ENCODE data around the gene LRRC10B. TPM values are rescaled to one million over a fixed set of nuclear protein-coding genes. Genes with fewer than 3 reads are reported as not detected.

The LRRC10B gene
- total RNA-seq, 4 donors from 2014 or later, result 0.59 to 39.7 (median 3.1) TPM

DNA sequence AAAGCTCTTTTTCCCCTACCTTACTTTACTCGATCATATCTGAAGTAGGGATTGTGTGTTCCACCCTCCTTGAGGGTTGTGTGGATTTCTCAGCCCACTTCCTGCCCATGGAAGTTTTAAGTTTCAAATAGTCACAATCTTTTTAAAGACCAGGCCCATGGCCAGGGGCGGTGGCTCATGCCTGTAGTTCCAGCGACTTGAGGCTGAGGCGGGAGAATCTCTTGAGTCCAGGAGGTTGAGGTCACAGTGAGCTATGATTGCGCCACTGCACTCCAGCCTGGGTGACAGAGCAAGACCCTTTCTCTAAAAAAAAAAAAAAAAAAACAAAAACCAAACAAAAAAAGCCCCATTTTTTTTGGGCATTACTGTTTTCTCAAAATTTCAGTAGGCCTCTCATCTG lies 36.3 kb upstream of the LRRC10B start:
- Histone ChIP-seq H3K27ac (peak overlapping the region; percentile 69 to 71), H3K27me3 (no peaks in the 10 kb centered on the region), H3K9me3 (no peaks in the 10 kb centered on the region), H3K36me3 (no peaks in the 10 kb centered on the region), H3K4me3 (no peak overlapping the region), H3K4me1 (no peaks in the 10 kb centered on the region)
- intact Hi-C loops (cut with DNase I; ENCODE audit: low total_unique reads), result no loop called here
- TF ChIP-seq POLR2A (IDR thresholded peaks at IDR 0.05), result no peak
- TF ChIP-seq, protein P1, sequence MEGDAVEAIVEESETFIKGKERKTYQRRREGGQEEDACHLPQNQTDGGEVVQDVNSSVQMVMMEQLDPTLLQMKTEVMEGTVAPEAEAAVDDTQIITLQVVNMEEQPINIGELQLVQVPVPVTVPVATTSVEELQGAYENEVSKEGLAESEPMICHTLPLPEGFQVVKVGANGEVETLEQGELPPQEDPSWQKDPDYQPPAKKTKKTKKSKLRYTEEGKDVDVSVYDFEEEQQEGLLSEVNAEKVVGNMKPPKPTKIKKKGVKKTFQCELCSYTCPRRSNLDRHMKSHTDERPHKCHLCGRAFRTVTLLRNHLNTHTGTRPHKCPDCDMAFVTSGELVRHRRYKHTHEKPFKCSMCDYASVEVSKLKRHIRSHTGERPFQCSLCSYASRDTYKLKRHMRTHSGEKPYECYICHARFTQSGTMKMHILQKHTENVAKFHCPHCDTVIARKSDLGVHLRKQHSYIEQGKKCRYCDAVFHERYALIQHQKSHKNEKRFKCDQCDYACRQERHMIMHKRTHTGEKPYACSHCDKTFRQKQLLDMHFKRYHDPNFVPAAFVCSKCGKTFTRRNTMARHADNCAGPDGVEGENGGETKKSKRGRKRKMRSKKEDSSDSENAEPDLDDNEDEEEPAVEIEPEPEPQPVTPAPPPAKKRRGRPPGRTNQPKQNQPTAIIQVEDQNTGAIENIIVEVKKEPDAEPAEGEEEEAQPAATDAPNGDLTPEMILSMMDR (IDR thresholded peaks at IDR 0.05), result no peak
- peak; percentile 50 to 60 for DNase-seq

DNA sequence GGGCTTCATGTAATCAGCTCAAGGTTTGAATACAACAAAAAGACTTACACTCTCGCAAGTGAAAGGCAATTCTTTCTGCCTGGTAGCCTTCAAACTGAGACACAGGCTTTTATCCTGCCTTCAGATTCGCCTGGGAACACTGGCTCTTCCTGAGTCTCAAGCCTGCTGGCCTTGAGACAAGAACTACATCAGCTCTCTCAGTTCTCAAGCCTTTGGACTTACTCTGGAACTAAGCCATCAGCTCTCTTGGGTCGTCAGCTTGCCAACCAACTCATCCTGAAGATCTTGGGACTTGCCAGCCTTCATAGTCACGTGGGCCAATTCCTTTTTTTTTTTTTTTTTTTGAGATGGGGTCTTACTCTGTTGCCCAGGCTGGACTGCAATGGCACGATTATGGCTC lies 35.7 kb upstream of the LRRC10B start:
- H3K27me3 ChIP-seq, result no peaks in the 10 kb centered on the region
- H3K4me3 ChIP-seq, result no peak overlapping the region
- no peaks in the 10 kb centered on the region for H3K9me3 ChIP-seq
- H3K36me3 ChIP-seq, result no peaks in the 10 kb centered on the region
- TF ChIP-seq, protein P1 (IDR thresholded peaks at IDR 0.05), result no peak
- no peak for TF ChIP-seq POLR2A (IDR thresholded peaks at IDR 0.05)
- intact Hi-C loops (cut with DNase I; ENCODE audit: low total_unique reads), result no loop called here
- peak; percentile 30 to 51 for DNase-seq
- H3K4me1 ChIP-seq, result no peaks in the 10 kb centered on the region
- H3K27ac ChIP-seq, result peak overlapping the region; percentile 22 to 39

DNA sequence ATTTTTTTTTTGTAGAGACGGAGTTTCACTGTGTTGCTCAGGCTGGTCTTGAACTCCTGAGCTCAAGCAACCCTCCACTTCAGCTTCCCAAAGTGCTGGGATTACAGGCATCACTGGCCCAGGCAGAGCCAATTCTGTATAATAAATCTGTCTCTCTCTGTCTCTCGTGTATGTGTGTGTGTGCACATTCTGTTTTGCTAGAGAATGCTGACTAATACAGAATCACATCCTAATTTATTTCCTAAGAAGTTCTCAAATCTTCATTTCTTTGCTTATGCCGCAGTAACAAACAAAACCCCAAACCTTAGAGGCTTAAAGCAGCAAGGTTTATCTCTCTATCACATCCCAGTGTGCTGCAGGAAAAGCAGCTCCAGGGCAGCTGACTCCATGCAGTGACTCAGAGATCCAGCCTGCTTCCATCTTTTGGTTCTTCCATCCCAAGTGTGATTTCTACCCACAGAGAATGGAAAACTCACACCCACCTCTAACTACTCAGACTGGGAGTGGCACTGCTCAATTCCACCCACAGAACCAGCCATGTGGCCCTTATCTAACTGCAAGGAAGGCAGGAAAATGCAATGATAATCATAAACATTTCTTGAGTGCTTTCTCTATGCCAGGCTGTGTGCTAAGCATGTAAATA lies 35.1 kb upstream of the LRRC10B start:
- no peaks in the 10 kb centered on the region for H3K9me3 ChIP-seq
- intact Hi-C loops (cut with DNase I; ENCODE audit: low total_unique reads), result no loop called here
- TF ChIP-seq, protein P1 (IDR thresholded peaks at IDR 0.05), result no peak
- no peak for TF ChIP-seq POLR2A (IDR thresholded peaks at IDR 0.05)
- no peak for DNase-seq
- no peaks in the 10 kb centered on the region for H3K27me3 ChIP-seq
- no peaks in the 10 kb centered on the region for H3K36me3 ChIP-seq
- H3K4me1 ChIP-seq, result no peaks in the 10 kb centered on the region
- H3K4me3 ChIP-seq, result no peak overlapping the region
- peak overlapping the region in 1 of 2 donors; percentile 28 for H3K27ac ChIP-seq

DNA sequence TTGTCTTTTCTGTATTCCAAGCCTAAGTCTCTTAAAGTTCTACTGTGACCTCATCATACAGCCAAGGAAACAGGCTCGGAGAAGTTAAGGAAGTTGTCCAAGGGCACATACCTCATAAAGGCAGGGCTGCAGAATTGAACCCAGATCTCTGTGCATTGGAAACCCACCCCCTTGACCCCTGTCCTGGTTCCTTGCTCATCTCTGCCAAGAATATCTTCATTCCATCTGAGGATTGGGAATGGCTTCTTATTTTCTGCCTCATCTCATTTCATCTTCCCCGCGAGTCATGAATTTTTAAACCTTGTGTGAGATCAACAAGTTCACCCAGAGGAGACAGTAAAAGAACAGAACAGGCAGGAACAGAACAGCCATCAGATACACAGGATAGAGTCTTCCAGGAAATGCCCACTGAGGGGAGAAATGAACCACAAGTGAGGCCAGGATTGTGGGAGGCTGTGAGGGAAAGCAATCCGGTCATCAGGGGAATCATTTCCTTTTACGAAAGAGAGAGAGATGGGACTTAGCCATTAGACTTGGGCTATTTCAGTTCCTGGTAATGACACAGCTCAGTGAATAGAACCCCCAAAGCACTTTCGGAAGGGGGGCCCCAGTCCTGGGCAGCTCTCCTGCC lies 34.4 kb upstream of the LRRC10B start:
- no peaks in the 10 kb centered on the region for H3K4me1 ChIP-seq
- TF ChIP-seq, protein P1 (IDR thresholded peaks at IDR 0.05), result no peak
- no peak for TF ChIP-seq POLR2A (IDR thresholded peaks at IDR 0.05)
- H3K27me3 ChIP-seq, result no peaks in the 10 kb centered on the region
- peak overlapping the region in 1 of 2 donors; percentile 28 for H3K27ac ChIP-seq
- intact Hi-C loops (cut with DNase I; ENCODE audit: low total_unique reads), result no loop called here
- no peaks in the 10 kb centered on the region for H3K36me3 ChIP-seq
- no peaks in the 10 kb centered on the region for H3K9me3 ChIP-seq
- no peak for DNase-seq
- H3K4me3 ChIP-seq, result no peak overlapping the region

DNA sequence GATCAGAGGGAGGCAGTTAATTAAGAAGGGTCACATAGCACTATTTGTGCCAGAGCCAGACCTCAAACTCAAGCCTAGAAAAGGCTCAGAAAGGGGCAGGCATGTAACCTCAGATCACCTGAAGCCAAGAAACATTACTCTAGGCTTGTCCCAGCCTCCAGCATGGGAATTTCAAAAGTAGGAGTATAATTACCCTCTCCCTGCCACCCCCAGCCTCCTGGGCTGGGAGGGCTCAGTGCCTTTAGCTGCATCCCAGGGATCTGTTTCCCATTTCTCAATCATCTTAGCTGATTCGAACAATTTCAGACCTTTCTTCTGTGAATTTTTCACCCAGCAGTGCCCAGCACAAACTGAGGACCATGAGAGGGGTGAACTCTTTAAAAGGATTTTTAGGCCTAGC lies 33.1 kb upstream of the LRRC10B start:
- H3K4me1 ChIP-seq, result no peaks in the 10 kb centered on the region
- TF ChIP-seq, protein P1 (IDR thresholded peaks at IDR 0.05), result no peak
- no peak for TF ChIP-seq POLR2A (IDR thresholded peaks at IDR 0.05)
- no peak for DNase-seq
- H3K36me3 ChIP-seq, result no peaks in the 10 kb centered on the region
- no peaks in the 10 kb centered on the region for H3K9me3 ChIP-seq
- intact Hi-C loops (cut with DNase I; ENCODE audit: low total_unique reads), result loop anchor here (5.0 kb wide), 1 partner anchor 162 kb away; no protein-coding TSS in a partner anchor
- no peak overlapping the region for H3K4me3 ChIP-seq
- no peak overlapping the region for H3K27ac ChIP-seq
- no peaks in the 10 kb centered on the region for H3K27me3 ChIP-seq

Data from uterus (tissue), 4 donors.